Right ventricle myocardium superior (tissue), 1 donor: ENCODE data around the gene CWC15. TPM values are rescaled to one million over a fixed set of nuclear protein-coding genes. Genes with fewer than 3 reads are reported as not detected.
"Not testable (repeated sequence)": the region's sequence is repeated elsewhere in the genome, so short reads cannot be mapped to it uniquely, and the experiment has no call there.

Experiments used
- ATAC-seq: fragments of 200-7000 bp; cut with Tn5 transposase; one replicate; pipeline ENCODE4 v1.9.1; 2020; ENCODE audit warnings: mild to moderate bottlenecking; ENCODE audit not compliant: poor library complexity
- DNase-seq: peaks from one replicate; pipeline ENCODE4 v3.0.0-alpha.2; 2020
- intact Hi-C: fragments of 100-400 bp; cut with DNase I; formaldehyde crosslinking; loops from one replicate; pipeline ENCODE4 v1.11.2; 2022
- total RNA-seq: library from RNA; stranded (reverse); fragmentation: NEBNext Ultra II Directional; extraction: Animal tissue kit (Norgen Biotek cat#: 25700); gene quantifications from one replicate; pipeline ENCODE4 v1.2.1, GENCODE V29; 2021
- donor health status: DM: no; HTN: yes; CAD: no; lungs with severe emphysema.

Gene CWC15
- total RNA-seq, 1 donor from 2014 or later = 74.8 TPM

- DNase-seq (no peak), ATAC-seq (no peak)
Measured at GRCh38 chr11:94925422-94926270, 47.7 kb downstream of the CWC15 start.

GRCh38 chr11:94924612-94925011 lies 48.7 kb downstream of the CWC15 start:
- intact Hi-C loops = no loop called here
- no peak for DNase-seq
- ATAC-seq = no peak

More at GRCh38 chr11:94925422-94926270, 47.7 kb downstream of the CWC15 start:
- intact Hi-C loops = no loop called here

DNA sequence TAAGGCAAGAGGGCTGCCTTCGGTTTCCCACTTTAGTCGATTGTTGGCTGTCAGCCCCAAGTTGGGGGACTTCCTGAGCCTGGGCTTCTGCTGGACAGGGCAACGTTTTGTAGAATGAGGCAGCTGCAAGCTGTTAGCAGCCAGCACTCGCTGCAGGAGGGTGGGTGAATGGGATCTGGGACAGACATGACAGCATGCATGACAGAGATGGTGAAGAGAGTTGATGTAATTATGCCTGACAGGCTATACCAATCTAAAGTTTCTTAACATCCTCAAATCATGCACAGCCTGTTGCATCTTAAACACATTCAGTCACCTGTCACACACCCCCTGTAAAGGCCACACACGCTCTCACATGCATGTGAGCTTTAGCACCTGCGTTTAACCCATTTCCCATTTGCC lies 49.2 kb downstream of the CWC15 start:
- DNase-seq = no peak
- intact Hi-C loops = no loop called here
- ATAC-seq = no peak

DNA sequence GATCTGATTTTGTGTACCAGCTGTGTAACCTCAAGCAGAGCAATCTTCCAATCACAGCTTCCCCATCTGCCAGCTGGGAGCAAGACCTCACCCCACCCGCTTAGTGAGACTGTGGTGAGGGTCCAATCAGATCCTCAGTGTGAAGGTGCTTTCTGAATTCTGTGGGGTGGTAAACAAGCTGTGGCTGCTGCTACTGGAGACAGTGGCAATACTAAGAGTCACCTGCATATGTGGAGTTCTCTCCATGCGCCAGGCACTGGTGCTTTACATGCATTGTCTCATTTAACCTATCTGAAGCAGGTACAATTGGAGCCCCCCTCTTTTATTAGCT lies 50.4 kb downstream of the CWC15 start:
- intact Hi-C loops = no loop called here
- ATAC-seq = no peak
- no peak for DNase-seq

- intact Hi-C loops = no loop called here
- no peak for ATAC-seq
- no peak for DNase-seq
Measured at GRCh38 chr11:94922321-94923003, 50.9 kb downstream of the CWC15 start.

DNA sequence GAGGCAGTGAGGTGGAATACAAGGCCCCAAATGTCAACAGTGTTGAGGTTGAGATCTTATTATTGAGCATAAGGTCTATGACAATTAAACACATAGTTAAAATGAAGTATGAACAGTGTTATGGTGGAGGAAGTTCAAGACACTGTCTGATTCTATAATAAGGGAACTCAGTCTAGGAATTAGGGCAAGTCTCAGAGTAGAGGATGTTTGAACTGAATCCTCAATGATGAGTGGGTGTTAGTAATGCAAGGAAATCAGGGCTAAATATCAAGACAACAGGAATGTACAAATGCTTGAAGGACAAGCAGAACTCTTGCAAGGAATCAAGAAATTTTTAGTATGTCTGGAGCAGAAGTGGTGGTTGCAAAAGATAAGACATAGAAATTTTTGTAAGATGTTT lies 53.0 kb downstream of the CWC15 start:
- no peak for DNase-seq
- intact Hi-C loops = no loop called here
- ATAC-seq = no peak

- intact Hi-C loops, DNase-seq, ATAC-seq: not testable (repeated sequence)
Measured at GRCh38 chr11:94913718-94914394, 59.5 kb downstream of the CWC15 start.

- ATAC-seq (no peak), DNase-seq (no peak)
- intact Hi-C loops = no loop called here
Measured at GRCh38 chr11:94912806-94913205, 60.5 kb downstream of the CWC15 start.

Other genes with a start within 250 kb of the CWC15 start
- gene AMOTL1, start 205.2 kb downstream of the CWC15 start, total RNA-seq = 45.5 TPM
- 0.40 TPM for gene KDM4D, start 153 bp upstream of the CWC15 start, total RNA-seq
- not detected for gene KDM4E, start 51.7 kb upstream of the CWC15 start, total RNA-seq
- gene KDM4F, start 75.9 kb upstream of the CWC15 start, total RNA-seq = not detected
- 18.2 TPM for gene SRSF8, start 93.4 kb upstream of the CWC15 start, total RNA-seq
- gene ENDOD1, start 116.3 kb upstream of the CWC15 start, total RNA-seq = 10.4 TPM